HTERT RPE-1 (cell line): ENCODE results near the gene PROCR.
"Not testable (repeated sequence)": the region's sequence is repeated elsewhere in the genome, so short reads cannot be mapped to it uniquely, and the experiment has no call there.

Experiments
- in situ Hi-C: fragments of 300-500 bp; cut with MboI; formaldehyde crosslinking; loops from 4 replicates; pipeline ENCODE4 v1.14.3; 2020; ENCODE audit warnings: low sequenced_read_pairs

PROCR gene

GRCh38 chr20:35164531-35164930 is 7.3 kb upstream of the PROCR start:
- in situ Hi-C loops: not testable (repeated sequence)

DNA sequence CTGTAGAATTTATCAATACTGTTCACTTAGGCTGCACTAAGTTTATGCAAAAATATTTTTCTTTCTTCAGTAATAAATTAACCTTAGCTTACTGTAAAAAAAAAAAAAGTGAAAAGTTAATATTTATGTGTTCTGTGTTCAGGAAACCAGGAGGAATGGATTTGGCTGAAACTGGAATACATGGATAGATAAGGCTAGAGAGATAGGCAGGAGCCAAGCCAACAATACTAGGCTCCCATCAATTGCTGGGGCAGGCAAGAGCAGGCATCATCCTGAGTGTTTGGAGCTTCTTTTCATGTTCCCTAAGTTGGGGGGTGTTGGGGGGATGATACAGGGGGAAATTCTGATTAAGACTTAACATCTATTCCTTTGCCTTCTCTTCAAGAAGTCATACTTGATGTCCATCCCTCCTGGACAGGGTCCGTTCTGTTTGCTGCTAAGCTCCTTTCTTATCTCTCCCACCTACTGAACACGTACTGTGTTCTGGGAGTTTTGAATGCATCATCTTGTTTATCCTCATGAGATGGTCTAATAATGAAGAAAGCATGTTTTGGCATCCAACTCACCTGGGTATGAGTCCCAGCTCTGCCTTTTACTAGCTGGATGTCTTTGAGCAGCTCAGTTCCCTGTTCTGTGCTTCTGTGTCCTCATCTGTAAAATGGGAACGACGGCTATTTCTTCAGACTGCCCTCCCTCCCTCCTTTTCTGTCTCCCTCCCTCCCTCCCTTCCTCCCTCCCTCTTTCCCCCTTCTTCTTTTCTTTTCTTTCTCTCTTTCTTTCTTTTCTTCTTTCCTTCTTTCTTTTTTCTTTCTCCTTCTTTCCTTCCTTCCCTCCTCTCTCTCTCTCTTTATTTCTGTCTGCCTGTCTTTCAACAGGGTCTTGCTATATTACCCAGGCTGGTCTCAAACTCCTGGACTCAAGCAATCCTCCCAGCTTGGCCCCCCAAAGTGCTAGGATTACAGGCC is 6.4 kb upstream of the PROCR start:
- in situ Hi-C loops: no loop called here

DNA sequence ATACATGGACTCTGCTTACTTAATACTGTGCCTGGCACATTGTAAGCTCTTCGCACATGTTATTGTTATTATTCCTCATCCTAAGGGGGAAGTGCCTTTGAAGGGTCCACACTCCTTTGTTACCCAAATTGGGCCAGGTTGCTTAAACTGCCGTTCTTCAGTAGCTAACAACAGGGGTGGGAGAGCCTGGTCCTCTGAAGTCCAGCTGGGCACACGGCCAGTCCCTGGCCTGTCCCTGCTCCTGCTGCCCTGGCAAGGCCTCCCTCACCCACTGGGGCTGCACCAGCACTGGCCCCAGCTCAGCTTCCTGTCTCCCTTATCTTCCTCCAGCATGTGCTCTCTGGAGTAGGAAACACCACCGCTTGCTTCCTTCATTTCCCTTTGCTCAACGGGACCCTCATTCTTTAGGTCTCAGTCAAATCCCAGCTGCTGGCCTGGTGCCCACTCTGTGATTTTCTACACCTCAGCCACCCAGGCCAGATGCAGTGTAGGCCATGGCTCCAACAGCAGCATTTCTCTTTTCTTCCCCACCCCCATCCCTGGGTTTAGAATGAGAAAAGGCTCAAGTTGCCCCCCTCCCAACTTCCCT is 5.5 kb upstream of the PROCR start:
- in situ Hi-C loops: no loop called here

DNA sequence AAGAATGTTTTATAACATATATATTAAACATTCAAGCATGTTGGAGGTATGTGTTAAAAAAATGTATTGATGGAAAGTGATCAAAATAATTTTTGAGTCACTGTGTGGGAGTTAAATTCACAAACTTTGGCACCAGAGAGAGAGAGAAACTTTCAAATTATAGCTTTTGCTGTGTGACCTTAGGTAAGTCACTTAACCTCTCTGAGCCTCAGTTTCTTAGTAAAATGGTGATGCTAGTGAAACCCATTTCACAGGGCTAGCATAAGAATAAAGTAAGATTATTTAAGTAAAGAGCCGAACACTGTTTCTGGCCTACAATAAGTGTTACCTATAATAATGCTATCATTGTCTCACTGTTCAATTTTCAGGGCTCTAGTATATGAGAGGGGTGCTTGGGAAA is 4.1 kb upstream of the PROCR start:
- in situ Hi-C loops: no loop called here

DNA sequence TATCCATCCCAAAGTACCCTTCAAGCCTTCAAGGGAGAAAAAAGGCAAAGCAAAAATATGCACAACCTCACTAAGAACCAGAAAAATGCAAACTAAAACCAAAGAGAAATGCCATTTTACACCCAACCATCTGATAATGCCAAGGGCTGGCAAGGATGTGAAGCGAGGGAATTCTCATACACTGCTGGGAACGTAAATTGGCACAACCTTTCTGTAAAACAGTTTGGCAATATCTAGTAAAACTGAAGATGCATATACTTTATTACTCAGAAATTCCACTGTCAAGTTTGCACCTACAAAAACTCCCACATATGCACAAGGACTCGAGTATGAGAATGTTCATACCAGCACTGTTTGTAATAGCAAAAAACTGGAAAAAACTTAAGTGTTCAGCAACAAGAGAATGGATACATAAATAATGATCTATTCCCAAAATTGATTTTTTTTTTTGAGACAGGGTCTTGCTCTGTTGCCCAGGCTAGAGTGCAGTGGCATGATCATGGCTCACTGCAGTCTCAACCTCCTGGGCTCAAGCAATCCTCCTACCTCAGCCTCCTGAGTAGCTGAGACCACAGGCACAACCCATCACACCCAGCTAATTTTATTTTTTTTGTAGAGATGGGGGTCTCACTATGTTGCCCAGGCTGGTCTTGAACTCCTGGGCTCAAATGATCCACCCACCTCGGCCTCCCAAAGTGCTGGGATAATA is 3.0 kb upstream of the PROCR start:
- in situ Hi-C loops: not testable (repeated sequence)

DNA sequence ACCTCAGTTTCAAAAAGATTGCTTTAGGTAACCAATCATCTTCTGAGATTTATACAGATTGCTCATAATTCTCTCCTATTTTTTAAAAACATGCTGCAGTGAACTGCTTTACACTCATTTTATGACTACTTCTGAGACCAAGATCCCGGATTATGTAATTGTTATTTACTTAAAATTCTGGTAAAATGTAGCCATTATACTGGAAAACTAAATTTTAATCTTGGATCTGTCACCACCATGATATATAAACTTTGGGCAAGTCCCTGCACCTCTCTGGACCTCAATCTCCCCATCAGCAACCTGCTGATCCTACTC is 477 bp upstream of the PROCR start:
- in situ Hi-C loops: no loop called here

DNA sequence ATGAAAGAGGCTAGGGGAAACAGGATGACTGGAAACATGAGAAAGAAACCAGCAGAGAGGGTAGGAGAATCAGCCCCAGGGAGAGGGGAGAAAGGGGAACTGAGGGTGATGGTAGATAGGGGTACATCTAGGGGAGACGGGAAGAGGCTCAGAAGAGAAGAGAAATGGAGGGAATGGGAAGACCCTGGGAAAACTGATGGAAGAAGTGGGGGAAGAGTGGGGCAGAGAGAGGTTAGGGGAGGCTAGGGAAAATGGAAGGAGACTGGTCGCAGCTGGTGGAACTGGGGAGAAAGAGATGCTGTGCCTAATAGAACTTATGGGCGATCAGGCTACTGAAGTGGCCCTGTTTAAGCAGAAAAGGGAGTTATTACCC is 548 bp downstream of the PROCR start:
- in situ Hi-C loops: no loop called here

- in situ Hi-C loops: no loop called here
Observed at GRCh38 chr20:35173576-35174192, 1.8 kb downstream of the PROCR start.

GRCh38 chr20:35174458-35175216 is 2.8 kb downstream of the PROCR start:
- in situ Hi-C loops: no loop called here

GRCh38 chr20:35176132-35176531 is 4.3 kb downstream of the PROCR start:
- in situ Hi-C loops: no loop called here

DNA sequence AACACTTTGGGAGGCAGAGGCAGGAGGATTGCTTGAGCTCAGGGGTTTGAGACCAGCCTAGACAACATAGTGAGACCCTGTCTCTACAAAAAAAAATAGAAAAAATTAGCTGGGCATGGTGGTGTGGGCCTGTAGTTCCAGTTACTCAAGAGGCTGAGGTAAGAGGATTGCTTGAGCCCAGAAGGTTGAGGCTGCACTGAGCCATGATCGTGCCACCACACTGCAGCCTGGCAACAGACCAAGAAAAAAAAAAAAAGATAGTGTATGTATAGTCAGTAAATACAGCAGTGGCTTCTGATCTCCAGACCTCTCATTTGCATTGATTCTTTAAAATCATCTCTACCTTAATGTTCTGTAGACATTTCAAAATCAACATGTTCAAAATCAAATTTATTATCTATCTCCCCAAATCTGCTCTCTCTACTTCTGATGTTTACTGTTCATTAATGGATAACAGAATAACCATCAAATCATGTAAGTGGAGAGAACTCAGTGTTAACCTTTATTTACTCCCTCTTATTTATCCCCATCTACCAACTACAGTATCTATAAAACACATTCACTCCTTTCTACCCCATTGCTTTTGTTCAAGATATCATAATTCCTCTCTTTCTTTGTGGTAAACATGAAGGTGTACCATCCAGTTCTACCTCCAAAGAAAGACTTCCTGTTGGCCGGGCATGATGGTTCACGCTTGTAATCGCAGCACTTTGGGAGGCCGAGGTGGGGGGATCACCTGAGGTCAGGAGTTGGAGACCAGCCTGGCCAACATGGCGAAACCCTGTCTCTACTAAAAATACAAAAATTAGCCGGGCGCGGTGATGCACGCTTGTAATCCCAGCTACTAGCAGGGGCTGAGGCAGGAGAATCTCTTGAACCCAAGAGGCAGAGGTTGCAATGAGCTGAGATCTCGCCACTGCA is 7.7 kb downstream of the PROCR start:
- in situ Hi-C loops: no loop called here

- in situ Hi-C loops: no loop called here
Observed at GRCh38 chr20:35180266-35180665, 8.4 kb downstream of the PROCR start.

DNA sequence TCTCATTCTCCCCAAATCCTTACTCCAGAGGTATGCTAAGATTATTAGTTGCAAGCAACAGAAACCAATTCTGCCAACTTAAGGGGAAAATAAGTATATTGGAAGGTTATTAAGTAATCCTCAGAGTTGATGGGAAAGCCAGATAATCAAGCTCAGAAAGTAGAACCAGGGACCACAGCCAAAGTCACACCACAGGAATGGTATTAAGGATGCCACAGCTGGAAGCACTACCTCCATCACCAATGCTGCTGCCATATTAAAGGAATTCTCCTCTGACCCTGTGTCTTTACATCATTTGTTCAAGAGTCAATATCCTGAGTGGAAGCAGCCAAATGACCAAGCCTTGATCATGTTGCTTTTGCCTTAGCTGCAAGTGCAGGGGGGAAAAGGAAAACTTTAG is 9.9 kb downstream of the PROCR start:
- in situ Hi-C loops: no loop called here

DNA sequence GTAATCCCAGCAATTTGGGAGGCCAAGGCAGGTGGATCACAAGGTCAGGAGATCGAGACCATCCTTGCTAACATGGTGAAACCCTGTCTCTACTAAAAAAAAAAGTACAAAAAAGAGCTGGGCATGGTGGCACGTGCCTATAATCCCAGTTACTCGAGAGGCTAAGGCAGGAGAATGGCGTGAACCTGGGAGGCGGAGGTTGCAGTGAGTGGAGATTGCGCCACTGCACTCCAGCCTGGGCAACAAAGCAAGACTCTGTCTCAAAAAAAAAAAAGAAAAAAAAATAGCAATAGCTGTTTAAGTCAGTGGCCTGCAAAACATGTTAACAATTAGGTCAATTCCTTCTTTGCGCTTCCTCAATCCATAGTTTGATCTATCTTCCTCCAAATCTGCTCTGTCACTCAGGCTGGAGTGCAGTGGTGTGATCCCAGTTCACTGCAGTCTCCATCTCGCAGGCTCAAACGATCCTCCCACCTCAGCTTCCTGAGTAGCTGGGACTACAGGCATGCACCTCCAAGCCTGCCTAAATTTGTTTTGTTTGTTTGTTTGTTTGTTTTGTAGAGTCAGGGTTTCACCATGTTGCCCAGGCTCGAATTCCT is 14.9 kb downstream of the PROCR start:
- in situ Hi-C loops: not testable (repeated sequence)

GRCh38 chr20:35187584-35188190 is 15.8 kb downstream of the PROCR start:
- in situ Hi-C loops: no loop called here

DNA sequence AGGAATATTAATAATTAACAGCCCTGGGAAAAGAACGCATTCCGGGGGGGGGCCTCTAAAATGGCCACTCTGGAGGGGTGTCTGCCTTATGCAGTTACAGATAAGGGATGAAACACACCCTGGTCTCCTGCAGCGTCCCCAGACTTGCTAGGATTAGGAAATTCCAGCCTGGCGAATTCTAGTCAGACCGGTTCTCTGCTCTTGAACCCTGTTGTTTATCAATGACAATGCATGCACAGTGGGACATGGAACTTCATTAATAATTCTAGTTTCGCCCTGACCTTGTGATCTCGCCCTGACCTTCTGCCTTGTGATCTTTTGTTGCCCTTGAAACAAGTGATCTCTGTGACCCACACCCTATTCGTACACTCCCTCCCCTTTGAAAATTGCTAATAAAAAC is 17.4 kb downstream of the PROCR start:
- in situ Hi-C loops: not testable (repeated sequence)

DNA sequence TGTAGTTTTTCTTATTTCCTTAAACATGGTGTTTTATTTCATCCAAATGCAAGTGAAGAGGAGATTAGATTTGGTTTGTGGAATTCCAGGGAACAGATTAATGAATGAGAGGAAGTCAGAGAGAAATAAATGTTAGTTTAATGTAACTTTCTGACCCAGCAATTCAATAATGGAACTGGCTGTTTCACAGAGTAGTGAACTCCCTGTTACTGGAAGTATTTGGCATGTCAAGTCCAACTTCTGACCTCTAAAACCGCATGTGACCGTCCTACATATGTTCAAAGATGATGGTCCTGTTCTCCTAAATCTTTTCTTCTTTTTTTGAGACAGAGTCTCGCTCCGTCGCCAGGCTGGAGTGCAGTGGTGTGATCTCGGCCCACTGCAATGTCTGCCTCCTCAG is 18.7 kb downstream of the PROCR start:
- in situ Hi-C loops: no loop called here

- in situ Hi-C loops: no loop called here
Observed at GRCh38 chr20:35191419-35192117, 19.7 kb downstream of the PROCR start.
